ENCODE data around the gene GMPPA.

Gene GMPPA

DNA sequence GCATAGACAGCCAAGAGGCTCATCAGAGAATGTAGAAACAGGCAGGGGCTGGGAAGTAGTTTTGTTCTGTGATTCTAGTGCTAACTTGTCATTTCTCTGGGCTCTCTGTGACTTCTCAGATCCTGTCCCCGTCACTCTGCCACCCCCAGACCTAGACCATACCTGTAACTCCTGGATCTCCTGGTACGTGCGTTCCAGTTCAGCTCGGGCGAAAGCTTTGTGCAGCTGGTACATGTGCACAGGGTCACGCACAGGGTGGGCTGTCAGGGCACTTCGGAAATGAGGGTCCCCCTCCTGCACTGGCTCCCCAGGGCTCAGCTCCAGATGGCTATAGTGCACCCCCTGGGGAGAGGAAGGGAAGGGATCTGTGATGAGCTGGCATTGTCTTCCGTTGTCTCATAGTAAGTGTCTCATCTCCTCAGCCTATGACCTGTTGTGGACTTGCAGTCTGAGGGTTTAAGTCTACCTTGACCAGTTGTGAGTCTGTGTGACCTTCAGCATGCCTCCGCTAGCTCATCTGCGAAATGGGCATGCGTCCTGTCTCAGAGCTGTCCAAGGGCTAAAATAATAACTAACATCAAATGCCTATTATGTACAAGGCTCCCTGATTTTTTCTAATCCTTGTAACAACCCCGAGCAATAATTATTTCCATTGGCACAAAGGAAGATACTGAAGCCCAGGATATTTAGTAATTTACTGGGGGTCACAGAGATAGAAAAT, 42.3 kb downstream of the GMPPA start:
- DNase-seq: no peak

DNA sequence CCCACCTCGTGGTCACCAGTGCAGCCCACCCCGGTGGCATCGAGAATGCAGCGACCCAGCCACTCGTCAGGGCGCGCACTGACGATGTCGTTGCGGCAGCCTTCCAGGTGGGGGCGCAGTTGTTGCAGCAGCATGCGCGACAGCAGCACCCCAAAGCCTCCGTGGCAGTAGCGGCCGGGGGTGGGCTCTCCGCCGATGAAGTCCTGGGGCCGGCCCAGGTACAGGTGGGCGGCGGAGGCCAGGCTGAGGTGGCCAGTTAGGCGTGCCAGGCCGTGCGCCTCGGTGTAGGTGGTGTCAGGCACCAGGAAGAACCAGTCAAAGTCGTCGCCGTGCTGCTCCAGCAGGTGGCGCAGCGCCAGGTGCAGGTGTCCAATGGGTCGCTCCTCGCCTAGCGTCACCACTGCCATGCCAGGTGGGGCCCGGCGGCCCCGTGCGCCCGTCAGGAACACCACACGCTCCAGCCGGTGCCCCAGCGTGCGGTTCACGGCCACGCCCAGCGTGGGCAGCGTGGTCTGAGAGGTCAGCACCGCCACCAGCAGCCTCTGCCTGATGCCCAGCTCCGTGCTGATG, 43.0 kb downstream of the GMPPA start:
- peak; percentile 92 for DNase-seq

DNA sequence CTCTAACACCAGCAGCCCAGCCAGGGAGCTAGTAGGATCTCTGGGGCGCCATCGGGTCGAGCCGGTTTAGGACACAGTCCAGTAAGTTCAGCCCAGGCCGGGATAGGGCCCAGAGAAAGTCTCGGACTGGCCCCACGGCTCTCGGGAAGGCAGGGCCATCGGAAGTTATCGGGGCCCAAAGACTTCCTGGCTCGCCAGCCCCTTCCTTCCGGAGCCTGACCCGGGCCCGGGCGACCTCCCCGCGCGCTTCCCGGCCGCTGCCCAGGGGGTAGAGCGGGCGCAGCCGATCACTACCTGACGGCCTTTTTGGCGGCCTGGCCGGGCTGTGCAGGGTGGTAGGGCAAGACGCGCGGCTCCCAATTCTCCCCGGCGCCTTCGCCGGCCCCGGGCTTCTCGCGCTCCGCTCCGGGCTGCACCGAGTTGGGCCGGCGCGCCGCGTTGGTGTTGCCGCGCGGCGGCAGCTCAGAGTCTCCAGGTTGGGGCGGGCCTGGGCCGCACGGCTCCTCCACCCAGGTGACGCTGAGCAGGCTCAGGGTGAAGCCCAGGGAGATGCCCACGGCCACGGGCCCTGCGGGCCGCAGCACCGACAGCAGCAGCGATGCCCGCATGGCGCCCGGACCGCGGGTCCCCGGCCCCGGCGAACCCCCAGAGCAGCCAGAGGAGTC, 44.4 kb downstream of the GMPPA start:
- peak; percentile 68 for DNase-seq

DNA sequence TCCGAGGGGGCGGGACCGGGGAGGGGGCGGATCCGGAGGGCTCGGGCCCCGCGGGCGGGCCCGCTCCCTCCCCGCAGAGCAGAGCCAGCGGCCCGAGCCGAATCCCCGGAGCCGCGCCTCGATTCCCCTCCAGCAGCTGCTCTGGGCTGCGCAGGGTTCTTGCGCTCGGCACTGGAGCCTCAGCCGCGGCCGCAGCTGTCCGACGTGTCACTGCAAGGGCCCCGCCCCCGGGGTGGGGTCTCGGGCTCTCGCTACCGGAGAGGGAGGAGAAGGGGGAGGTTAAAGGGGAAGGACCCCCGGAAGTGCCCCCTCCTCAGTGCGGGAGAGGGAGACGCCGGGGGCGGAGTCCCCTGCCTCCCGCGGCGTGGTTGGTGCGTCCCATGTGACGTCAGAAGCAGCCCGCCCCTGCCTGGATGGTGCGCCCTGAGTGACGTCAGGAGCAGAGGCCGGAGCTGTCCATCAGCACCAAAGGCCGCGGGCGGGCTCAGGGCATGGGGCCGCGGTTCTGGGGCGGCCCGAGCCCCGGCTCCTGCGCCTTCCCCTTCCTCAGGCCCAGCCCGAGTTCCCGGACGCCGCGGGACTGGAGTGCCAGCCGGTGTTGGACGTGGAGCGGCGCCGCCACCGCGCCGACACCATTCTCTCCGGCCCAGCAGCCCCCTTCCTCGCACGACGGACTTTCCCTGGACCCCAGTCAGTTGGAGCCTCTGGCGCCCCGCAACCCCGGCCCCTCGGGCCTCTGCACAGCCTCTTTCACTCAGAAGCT, 45.1 kb downstream of the GMPPA start, which contains the start of the genes CHPF and TMEM198:
Gene CHPF, minus strand, starts transcription at position 214 of the 763 bp plus-strand sequence. CDS start 271 bp downstream, outside the sequence.
Gene TMEM198, plus strand, starts transcription at position 433 of the 763 bp plus-strand sequence. CDS start 700 bp downstream, outside the sequence.
- peak; percentile 99 for DNase-seq

DNA sequence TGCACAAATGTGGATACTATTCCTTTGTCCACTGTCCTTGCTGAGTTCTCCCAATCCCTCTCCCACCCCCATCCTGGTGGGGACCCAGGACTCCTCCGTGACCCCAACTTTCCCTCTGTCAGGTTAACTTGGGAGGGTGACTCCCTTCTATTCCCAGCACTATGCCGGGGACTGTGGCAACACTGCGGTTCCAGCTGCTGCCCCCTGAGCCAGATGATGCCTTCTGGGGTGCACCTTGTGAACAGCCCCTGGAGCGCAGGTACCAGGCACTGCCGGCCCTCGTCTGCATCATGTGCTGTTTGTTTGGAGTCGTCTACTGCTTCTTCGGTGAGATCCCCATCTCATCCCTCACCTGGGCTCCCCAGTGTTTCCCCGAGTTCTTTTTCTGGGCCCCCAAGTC, 45.9 kb downstream of the GMPPA start:
- no peak for DNase-seq

DNA sequence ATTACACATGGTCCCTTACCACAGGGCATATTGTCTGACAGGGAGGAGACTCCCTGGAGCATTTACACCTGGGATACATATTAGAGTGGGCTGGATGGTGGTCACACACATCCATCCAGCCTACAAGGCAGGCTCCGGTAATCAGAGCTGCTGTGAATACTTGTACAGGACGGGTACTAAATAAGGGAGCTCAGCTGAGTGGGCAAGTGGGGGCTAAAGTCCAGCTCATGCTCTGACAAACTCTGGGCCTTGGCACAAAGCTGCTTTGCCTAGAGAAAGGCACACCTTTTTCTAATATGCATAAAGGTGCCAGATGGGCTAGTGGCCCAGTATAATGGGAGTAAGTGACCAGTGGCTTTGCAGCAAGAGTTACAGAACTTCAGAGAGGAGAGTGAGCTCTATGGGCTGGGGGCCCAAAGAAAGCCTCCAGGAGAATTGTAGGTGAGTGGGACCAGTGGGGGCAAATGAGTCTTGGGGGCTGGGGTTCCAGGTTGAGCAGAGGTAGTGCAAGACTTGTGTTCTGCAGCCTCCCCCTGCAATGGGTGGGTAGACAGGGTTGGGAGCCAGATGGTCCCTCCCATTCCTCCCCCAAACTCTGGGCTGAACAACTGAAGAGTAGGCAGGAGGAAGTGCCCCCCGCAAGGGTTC, 46.7 kb downstream of the GMPPA start:
- DNase-seq: no peak

DNA sequence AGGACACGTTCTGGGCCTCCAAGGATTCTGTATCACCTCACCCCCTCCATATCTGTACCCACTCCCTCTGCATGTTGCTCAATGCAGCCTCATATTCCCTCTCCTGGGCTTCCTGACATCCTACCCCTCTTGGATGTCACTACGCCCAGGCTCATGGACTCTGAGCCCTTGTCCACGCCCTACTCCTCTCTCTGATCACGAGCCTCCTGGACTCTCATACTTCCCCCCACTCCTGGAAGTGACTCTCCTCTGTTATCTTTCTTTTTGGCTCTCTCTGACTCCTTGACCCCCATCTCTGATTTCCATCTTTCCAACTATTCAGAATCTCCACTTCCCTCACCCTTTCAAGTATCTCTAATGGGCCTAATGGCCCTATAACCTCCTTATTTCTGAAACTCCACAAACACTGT, 47.3 kb downstream of the GMPPA start:
- DNase-seq: no peak

DNA sequence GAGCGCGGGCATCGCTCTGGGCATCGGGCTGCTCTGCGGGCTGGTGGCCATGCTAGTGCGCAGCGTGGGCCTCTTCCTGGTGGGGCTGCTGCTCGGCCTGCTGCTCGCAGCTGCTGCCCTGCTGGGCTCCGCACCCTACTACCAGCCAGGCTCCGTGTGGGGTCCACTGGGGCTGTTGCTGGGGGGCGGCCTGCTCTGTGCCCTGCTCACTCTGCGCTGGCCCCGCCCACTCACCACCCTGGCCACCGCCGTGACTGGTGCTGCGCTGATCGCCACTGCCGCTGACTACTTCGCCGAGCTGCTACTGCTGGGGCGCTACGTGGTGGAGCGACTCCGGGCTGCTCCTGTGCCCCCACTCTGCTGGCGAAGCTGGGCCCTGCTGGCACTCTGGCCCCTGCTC, 48.9 kb downstream of the GMPPA start:
- DNase-seq: no peak

DNA sequence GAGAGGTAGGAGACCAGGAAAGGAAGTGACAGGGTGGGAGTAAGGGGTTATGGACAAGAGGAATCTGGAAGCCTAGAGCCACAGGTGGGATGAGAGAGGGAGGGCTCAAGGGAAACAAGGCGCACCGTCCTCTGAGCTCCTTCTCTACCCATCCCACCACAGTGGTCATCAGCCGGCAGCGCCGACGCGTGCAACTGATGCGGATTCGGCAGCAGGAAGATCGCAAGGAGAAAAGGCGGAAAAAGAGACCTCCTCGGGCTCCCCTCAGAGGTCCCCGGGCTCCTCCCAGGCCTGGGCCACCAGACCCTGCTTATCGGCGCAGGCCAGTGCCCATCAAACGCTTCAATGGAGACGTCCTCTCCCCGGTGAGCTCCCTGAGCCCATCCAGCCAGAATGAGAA, 50.3 kb downstream of the GMPPA start:
- DNase-seq: no peak

DNA sequence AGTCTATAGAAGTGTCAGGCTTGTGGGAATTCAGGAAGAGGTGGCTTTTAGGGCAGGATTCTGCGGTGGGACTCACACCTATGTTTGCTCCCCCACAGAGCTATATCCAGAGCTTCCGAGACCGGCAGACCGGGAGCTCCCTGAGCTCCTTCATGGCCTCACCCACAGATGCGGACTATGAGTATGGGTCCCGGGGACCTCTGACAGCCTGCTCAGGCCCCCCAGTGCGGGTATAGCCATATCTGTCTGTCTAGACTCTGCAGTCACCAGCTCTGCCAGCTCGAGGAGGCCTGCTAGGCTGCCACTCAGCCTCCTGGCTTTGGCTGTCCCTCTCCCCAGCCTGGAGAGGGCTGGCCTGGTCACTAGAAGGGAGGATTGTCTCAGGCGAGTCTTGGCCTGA, 50.9 kb downstream of the GMPPA start:
- DNase-seq: no peak

DNA sequence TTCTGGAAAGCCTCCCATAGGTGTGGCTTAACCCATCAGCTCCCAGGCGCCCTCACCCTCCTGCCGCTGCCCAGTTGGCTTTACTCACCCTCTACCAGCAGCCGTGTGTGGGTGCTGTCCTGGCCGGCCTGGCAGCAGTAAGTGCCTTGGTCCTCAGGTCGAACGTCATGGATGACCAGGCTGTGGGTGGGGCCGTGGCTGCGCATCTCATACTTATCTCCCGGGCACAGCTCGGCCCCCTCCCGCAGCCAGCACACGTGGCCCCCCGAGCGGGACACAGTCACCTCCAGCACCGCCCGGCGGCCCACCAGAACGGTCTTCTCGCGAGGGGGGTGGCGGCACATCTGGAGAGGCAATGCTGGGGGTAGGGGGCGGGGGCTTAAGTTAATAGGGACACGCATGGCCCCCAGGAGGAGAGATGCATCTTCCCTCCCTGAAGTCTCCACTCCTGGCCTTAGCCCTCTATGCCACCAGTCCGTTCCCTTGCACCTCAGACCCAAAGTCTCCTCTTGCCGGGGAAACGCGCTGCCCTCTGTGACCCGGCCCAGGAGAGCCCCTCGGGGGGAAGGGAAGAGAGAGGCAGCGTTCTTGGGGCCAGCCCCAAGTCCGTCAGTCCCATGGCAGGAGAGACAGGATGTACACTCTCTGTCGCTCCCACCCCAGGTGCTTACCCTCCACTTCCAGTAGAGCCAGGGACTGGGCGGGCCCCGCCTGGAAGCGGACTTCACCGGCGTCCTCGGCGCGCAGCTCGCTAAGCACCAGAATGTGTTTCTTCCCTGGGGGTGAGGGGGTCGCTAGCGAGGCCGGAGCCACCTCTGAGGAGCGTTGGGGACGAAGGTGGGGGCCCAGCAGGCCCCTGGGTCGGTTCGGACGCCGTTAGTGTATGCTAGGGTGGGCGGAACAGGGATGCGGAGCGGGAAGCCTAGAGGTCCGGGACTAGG, 53.0 kb downstream of the GMPPA start:
- DNase-seq: peak; percentile 71

DNA sequence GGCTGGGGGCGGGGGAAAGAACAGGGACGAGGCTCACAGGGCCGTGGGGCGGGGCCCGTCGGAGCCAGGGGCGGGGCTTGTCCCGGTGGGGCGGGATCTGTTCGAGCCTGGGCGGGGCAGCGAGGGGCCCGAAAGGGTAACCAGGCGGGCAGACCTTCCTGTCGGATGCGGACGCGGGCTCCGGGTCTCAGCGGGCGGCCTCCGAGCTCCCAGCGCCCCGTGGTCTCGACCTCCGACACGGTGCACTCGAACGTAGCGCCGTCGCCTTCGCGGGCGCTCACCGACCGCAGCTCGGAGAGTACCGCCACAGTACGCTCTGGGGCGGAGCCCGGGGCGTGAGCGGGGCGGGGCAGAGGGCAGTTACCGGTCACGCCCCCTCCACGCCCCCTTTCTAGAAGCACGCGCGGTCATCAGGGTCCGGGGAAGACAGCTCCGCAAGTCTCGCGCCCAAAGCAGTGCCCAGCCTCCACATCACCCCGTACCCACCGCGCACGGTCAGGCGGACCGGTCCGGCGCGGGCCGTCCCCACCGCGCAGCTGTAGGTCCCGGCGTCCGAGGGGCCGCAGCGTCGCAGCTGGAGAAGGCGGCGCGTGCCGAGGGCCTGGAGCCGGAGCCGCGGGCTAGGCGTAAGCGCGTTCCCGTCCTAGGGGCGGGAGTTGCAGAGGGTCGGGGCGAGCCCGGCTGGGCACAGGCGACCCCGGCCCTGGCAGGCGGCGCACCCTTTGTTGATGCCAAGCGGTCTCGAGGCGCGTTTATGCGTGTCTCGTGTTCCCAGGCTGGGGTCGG, 53.9 kb downstream of the GMPPA start:
- peak; percentile 92 for DNase-seq

DNA sequence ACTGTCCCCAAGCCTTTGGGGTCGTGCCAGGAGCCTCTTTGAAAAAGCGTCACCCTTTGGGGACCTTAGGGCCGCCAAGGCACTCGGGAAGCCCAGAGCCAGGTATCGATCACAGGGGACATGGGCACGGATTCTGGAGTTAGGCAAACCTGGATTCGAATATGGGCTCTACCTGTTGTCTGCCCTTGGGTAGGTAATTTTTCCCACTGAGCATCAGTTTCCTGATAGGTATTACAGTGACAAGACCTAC, 54.4 kb downstream of the GMPPA start:
- no peak for DNase-seq

DNA sequence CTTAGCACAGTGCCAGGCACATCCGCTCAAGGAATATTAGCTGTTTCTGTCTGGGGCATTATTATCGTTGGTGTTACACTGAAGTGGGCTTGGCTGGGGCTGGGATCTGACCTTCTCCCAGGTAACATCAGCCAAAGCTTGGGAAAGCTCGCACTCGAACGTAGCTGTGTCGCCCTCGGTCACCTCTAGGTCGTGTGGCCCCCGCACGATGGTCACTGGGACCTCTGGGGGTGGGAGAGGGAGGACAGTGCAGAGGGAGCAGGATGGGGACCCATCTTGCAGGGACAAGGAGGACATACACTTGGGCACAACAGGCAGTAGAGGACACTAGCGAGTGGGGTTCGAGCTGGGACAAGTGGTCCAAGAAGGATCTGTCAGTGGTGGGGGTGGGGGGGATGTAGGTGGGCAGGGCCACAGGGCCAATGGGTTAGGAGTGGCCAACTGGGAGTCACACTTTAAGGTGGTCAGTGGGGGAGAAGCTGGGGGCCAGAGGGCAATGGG, 54.8 kb downstream of the GMPPA start:
- no peak for DNase-seq

DNA sequence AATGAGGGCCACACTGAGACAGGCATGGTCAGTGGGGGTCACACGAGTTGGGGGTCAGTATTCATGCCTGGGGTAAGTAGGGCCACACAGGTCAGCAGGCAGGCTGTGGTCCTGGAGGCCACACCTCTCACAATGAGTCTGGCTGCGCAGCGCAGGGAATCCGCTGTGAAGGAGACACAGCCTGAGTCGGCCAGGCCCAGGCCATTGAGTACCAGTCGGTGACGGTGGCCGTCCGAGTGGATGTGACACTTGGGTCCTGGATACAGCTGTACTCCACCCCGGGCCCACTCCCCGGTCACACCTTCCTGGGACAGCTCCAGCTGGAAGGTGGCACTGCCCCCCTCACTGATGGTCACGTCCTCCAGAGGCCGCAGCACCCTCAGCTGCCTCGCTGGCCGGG, 55.7 kb downstream of the GMPPA start:
- DNase-seq: no peak

DNA sequence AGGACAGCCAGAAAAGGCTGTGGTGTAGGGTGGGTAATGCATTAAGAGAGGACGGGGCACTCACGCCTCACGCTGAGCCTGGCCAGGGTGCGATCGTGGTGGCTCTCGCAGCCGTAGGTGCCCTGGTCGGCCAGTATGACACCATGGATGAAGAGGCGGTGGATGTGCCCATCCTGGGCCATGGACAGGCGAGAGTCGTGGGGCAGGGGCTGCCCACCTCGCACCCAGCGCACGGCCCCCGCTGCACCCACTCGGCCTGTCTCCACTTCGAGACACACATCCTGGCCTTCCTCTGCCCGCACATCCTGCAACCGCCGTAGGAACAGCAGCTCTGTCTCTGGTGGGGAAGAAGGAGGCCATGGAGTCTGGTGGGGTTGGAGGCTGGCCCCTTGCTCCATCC, 57.3 kb downstream of the GMPPA start:
- DNase-seq: no peak

DNA sequence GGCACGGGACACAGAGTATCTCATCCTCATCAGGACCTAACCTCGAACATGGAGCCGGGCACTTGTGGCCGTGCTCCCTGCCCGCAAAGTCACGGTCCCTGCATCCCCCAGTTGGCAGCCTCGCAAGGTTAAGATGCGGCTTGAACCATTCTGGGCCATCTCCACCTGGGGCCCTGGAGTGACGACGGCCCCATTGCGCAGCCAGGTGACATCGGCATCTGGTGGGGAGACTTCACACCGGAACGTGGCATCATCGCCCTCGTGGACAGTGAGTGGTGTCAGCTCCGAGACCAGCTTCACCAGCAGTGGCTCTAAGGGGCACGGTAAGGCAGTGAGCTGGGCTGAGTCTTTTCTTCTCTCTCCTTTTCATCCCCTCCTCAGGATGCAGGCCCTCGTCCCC, 57.7 kb downstream of the GMPPA start:
- no peak for DNase-seq

All from OCI-M1 (cell line).